Glutamatergic neuron (in vitro differentiated cells): Measurements from ENCODE around the gene MSLN. TPM values are rescaled to one million over a fixed set of nuclear protein-coding genes. Genes with fewer than 3 reads are reported as not detected.
A peak's percentile ranks its signal among the peaks of the same experiment; 100 is the strongest.

Experiments
- DNase-seq: peaks from one replicate; pipeline ENCODE4 v3.0.0; 2022
- H3K27ac Mint-ChIP-seq: one replicate; pipeline ENCODE4 v1.8.0; 2020; ENCODE audit warnings: mild to moderate bottlenecking, mixed read lengths, inconsistent platforms; ENCODE audit not compliant: unreplicated experiment
- H3K27me3 Mint-ChIP-seq: one replicate; pipeline ENCODE4 v1.8.0; 2020; ENCODE audit warnings: mild to moderate bottlenecking, moderate library complexity, mixed read lengths, inconsistent platforms; ENCODE audit not compliant: unreplicated experiment
- H3K36me3 Mint-ChIP-seq: one replicate; pipeline ENCODE4 v1.8.0; 2020; ENCODE audit warnings: mild to moderate bottlenecking, mixed read lengths, inconsistent platforms; ENCODE audit not compliant: unreplicated experiment
- H3K4me1 Mint-ChIP-seq: one replicate; pipeline ENCODE4 v1.8.0; 2020; ENCODE audit warnings: mild to moderate bottlenecking, low read depth, mixed read lengths, inconsistent platforms; ENCODE audit not compliant: unreplicated experiment
- H3K4me3 Mint-ChIP-seq: one replicate; pipeline ENCODE4 v1.8.0; 2020; ENCODE audit warnings: mild to moderate bottlenecking, mixed read lengths, inconsistent platforms; ENCODE audit not compliant: unreplicated experiment
- H3K9me3 Mint-ChIP-seq: one replicate; pipeline ENCODE4 v1.8.0; 2020; ENCODE audit warnings: mild to moderate bottlenecking, moderate library complexity, mixed read lengths, inconsistent platforms; ENCODE audit not compliant: unreplicated experiment
- CTCF ChIP-seq: fragments of 200-600 bp; sonication (generic); IDR thresholded peaks from one replicate; pipeline ENCODE4 v1.5.0; 2021; ENCODE audit not compliant: partially characterized antibody, unreplicated experiment
- total RNA-seq: library from RNA; stranded (reverse); fragmentation: NEBNext Ultra II Directional; extraction: Animal tissue kit (Norgen Biotek cat#: 25700); gene quantifications from one replicate; pipeline ENCODE4 v1.2.1, GENCODE V29; 2021; ENCODE audit not compliant: unreplicated experiment

Gene MSLN
- total RNA-seq, 1 donor from 2014 or later = not detected

DNA sequence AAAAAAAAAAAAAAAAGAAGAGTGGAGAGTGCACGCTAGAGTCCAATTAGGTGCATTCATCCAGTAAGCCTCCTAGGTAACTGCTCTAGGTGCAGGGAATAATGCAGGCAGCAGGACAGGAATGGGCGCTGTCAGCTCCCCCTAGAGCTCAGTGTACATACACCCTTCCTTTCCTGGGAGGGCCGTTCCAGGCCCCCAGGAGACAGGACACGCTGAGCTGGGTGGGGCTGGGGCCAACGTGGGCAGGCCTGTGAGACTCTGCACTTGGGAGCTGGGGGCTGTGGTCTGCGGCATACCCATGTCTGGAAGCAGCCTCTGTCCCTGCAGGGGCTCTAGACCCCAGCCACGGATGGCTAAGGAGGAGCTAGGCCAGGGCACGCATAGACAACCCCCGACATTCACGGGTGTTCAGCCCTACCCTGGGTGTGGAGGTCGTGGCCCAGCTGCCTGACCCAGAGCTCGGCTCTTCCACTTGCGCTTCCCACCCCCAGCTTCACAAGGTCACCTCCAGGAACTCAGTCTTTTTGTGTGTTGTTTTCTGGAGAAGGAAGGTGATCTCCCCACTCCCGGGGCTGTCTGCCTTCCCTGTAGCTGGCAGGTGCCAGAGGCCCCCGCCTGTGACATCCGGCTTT lies 40.6 kb upstream of the MSLN start:
- peaks cover 15% of the 10 kb centered on the region for H3K27me3 Mint-ChIP-seq
- peak overlapping the region; percentile 99 for H3K27ac Mint-ChIP-seq
- H3K36me3 Mint-ChIP-seq = no peaks in the 10 kb centered on the region
- peaks cover 14% of the 10 kb centered on the region for H3K4me1 Mint-ChIP-seq
- no peak for DNase-seq
- peak overlapping the region; percentile 85 for H3K4me3 Mint-ChIP-seq
- no peak for TF ChIP-seq CTCF
- H3K9me3 Mint-ChIP-seq = peaks cover 10% of the 10 kb centered on the region

DNA sequence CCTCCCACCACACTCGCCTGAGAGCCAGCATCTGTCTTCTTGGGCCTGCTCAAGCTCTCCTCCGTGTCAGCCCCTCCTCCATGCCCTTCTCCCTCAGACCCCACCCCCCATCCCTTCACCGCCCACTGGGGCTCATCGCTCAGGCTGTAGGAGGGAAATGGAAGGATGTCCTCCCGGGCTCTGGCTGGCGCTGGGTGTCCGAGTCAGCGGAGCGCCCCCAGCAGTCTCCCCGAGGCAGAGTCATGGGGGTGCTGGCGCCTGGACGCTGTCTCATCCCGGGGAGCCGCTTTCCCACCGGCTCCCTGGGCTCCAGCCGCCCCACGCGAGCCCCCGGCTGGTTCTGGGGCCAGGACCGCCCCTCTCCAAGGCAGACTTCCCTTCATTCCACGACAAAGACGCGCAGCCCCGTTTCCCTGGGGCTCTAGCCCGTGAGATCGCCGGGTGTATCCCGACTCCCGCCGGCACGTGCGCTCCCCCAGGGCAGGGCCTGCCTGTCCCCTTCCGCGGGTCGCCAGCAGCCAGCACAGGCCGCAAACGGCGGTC lies 40.0 kb upstream of the MSLN start:
- H3K4me3 Mint-ChIP-seq = peak overlapping the region; percentile 85
- peak; percentile 11 for TF ChIP-seq CTCF
- DNase-seq = peak; percentile 78
- peaks cover 10% of the 10 kb centered on the region for H3K9me3 Mint-ChIP-seq
- H3K27me3 Mint-ChIP-seq = peaks cover 16% of the 10 kb centered on the region
- no peaks in the 10 kb centered on the region for H3K36me3 Mint-ChIP-seq
- peaks cover 14% of the 10 kb centered on the region for H3K4me1 Mint-ChIP-seq
- H3K27ac Mint-ChIP-seq = peak overlapping the region; percentile 99

- peaks cover 10% of the 10 kb centered on the region for H3K9me3 Mint-ChIP-seq
- H3K27me3 Mint-ChIP-seq = peaks cover 19% of the 10 kb centered on the region
- DNase-seq = peak; percentile 91
- H3K27ac Mint-ChIP-seq = peak within 1 kb of the TSS; percentile 99
- H3K36me3 Mint-ChIP-seq = no peaks in the 10 kb centered on the region
- no peak for TF ChIP-seq CTCF
- H3K4me1 Mint-ChIP-seq = peaks cover 14% of the 10 kb centered on the region
- H3K4me3 Mint-ChIP-seq = peak within 1 kb of the TSS; percentile 85
Measured at GRCh38 chr16:720990-721764, 39.4 kb upstream of the MSLN start, which contains the start of gene ANTKMT. Gene ANTKMT, plus strand, starts transcription at chr16:721146. Its CDS starts 129 bp downstream, at chr16:721275.

DNA sequence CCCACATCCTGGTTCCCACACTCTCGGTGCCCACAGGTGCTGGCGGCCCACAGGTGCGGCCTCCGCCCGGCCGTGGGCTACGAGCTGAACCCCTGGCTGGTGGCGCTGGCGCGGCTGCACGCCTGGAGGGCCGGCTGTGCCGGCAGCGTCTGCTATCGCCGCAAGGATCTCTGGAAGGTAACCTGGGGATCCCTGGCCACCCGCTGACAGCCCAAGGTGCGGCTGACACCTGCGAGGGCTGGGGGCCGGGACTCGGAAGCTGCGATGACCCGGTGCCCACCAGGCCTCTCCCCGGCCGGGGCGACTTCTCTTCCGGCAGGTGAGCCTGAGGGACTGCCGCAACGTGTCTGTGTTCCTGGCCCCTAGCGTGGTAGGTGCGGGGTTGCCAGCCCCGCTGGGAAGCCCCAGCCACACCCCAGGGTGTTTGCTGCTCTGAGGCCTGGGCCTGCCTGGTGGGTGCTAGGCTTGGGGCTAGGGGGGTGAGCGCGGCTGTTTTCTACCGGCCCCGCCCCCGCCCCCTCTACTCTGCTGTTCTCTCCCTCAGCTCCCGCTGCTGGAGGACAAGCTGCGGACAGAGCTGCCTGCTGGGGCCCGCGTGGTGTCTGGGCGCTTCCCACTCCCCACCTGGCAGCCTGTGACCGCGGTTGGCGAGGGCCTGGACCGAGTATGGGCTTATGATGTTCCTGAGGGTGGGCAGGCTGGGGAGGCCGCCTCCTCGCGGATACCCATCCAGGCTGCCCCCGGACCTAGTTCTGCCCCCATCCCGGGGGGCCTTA lies 38.6 kb upstream of the MSLN start:
- Mint-ChIP-seq H3K4me1 (peaks cover 14% of the 10 kb centered on the region), H3K27me3 (peaks cover 18% of the 10 kb centered on the region), H3K4me3 (no peak overlapping the region), H3K27ac (no peak overlapping the region), H3K36me3 (no peaks in the 10 kb centered on the region), H3K9me3 (peaks cover 10% of the 10 kb centered on the region)
- no peak for TF ChIP-seq CTCF
- no peak for DNase-seq
